Activated T-cell treated with anti-CD3 and anti-CD28 coated beads, Interleukin-2, amount 50 U/mL, for 72 hours (primary cell): ENCODE results near the gene KRTAP3-2. TPM values are rescaled to one million over a fixed set of nuclear protein-coding genes. Genes with fewer than 3 reads are reported as not detected.

Experiments used
- ATAC-seq, 2 donors: fragments of 150-1000 bp; cut with Tn5 transposase; replicated peaks in 1 of 2; 2 replicates each; pipeline ENCODE4 v1.10.0; 2021; ENCODE audit warnings: moderate library complexity in 2 of 2, mild to moderate bottlenecking in 1 of 2
- DNase-seq, 2 donors: peaks; one replicate each; pipeline ENCODE4 v3.0.0; 2021 to 2022; ENCODE audit warnings: mixed read lengths in 1 of 2
- H3K27ac Mint-ChIP-seq: one replicate; pipeline ENCODE4 v1.8.0; 2022; ENCODE audit warnings: mild to moderate bottlenecking, moderate library complexity, mixed read lengths
- H3K27me3 Mint-ChIP-seq: one replicate; pipeline ENCODE4 v1.8.0; 2022; ENCODE audit warnings: low read depth, mixed read lengths
- H3K36me3 Mint-ChIP-seq, 2 donors: one replicate each; pipeline ENCODE4 v1.8.0; 2022; ENCODE audit warnings: mixed read lengths in 2 of 2, mild to moderate bottlenecking in 1 of 2; ENCODE audit not compliant: insufficient read depth in 2 of 2
- H3K4me1 Mint-ChIP-seq: one replicate; pipeline ENCODE4 v1.8.0; 2022; ENCODE audit warnings: low read depth, mixed read lengths
- H3K4me3 Mint-ChIP-seq, 2 donors: one replicate each; pipeline ENCODE4 v1.8.0; 2022; ENCODE audit warnings: mild to moderate bottlenecking in 2 of 2, mixed read lengths in 2 of 2, moderate library complexity in 2 of 2
- H3K9me3 Mint-ChIP-seq, 2 donors: one replicate each; pipeline ENCODE4 v1.8.0; 2022; ENCODE audit warnings: mixed read lengths in 2 of 2
- total RNA-seq, 2 donors: library from RNA; stranded (reverse); gene quantifications; one replicate each; pipeline ENCODE4 v1.2.3, GENCODE V29; 2022

KRTAP3-2 gene
- total RNA-seq, 2 donors from 2014 or later: not detected

- Mint-ChIP-seq H3K36me3 (no peaks in the 10 kb centered on the region), H3K9me3 (no peaks in the 10 kb centered on the region), H3K27me3 (peaks cover 14% of the 10 kb centered on the region), H3K4me1 (no peaks in the 10 kb centered on the region), H3K27ac (no peak overlapping the region), H3K4me3 (no peak overlapping the region)
- DNase-seq: no peak
- ATAC-seq: no peak
These were observed 19.7 kb upstream of the KRTAP3-2 start for GRCh38 chr17:41019415-41019814.

DNA sequence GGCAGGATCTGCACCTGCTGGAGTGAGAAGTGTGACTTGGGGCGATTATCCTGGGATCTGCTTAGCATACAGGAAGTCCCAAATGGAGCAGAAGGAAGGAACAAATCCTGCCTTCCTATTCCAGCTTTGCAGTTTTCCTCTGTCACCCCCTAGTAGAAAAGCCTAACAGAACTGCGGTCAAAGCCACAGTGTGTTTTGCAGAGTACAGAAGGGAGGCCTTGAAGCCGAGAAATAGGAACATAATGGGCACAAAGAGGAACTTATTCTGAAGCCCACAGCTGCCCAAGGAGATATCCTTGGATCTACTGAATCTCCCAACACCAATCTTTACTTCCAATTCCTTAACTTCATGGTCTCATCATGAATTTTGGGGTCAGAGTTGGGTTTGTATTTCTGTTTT, 18.8 kb upstream of the KRTAP3-2 start:
- no peak overlapping the region for H3K4me3 Mint-ChIP-seq
- no peaks in the 10 kb centered on the region for H3K4me1 Mint-ChIP-seq
- ATAC-seq (no peak), DNase-seq (no peak)
- no peaks in the 10 kb centered on the region for H3K9me3 Mint-ChIP-seq
- no peaks in the 10 kb centered on the region for H3K36me3 Mint-ChIP-seq
- H3K27me3 Mint-ChIP-seq: peaks cover 14% of the 10 kb centered on the region
- no peak overlapping the region for H3K27ac Mint-ChIP-seq

DNA sequence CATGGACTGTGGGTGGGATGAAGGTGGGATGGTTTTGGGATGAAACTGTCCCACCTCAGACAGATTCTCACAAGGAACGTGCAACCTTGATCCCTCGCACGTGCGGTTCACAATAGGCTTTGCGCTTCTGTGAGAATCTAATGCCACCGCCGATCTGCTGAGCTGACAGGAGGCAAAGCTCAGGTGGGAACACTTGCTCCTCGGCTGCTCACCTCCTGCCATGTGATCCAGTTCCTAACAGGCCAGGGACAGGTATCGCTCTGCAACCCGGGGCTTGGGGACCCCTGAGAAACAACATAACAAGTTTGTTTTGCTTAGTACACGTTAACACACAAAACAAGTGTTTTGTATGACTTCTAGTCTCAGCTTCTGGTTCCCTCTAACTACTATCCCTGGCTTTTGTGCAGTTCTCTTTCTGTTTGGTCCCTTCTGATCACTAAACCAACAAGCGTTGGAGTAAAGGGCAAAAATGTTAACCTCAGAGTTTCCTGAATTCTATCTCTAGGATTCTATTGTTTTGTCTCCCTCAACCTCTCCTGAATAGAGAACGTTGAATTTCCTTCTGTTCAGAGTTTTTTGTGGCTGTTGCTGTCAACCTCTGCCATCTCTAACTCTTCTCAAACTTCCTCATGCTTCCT, 17.0 kb upstream of the KRTAP3-2 start:
- Mint-ChIP-seq H3K27ac (no peak overlapping the region), H3K4me3 (no peak overlapping the region), H3K9me3 (no peaks in the 10 kb centered on the region), H3K27me3 (peaks cover 7% of the 10 kb centered on the region), H3K36me3 (no peaks in the 10 kb centered on the region), H3K4me1 (no peaks in the 10 kb centered on the region)
- no peak for DNase-seq
- no peak for ATAC-seq

DNA sequence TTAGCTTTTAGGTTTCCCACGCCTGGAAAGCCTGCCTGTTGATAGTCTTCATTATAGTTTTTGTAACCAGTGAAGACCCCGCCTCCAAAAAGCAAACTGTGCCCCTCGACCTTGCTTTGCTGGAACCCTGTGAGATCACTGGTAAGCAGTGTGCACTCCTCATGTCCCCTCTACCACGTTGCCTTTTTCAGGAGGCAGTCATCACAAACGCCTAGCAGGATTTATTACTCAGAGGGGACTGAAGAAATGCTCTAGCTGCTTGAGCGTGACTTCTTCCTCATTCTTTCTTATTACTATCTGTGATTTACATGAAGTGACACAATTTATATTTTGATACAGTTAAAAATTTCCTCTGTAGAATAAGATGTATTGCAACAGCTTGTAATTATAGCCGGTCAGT, 15.7 kb upstream of the KRTAP3-2 start:
- H3K27ac Mint-ChIP-seq: no peak overlapping the region
- peaks cover 7% of the 10 kb centered on the region for H3K27me3 Mint-ChIP-seq
- no peaks in the 10 kb centered on the region for H3K9me3 Mint-ChIP-seq

DNA sequence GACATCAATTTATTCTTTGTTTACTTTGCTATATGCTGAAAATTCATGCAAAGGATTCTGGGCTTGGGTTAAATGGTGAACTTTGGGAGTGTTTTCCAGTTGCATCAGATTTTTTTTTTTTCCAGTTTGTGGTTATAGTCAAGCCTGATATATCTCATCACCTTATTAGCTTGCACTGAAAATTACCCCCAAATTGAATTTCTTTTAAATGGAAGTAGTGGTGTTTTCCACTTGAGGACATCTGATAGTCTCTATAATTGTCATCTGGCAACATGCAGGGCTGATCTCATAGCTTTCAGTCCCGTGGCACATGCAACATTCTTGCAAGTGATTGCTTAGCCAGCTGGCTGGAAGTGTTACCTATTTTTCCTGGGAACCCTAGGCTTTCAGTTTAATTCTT, 13.9 kb upstream of the KRTAP3-2 start:
- no peaks in the 10 kb centered on the region for H3K4me1 Mint-ChIP-seq
- ATAC-seq: no peak
- H3K27me3 Mint-ChIP-seq: peaks cover 7% of the 10 kb centered on the region
- H3K27ac Mint-ChIP-seq: no peak overlapping the region
- H3K36me3 Mint-ChIP-seq: no peaks in the 10 kb centered on the region
- no peak overlapping the region for H3K4me3 Mint-ChIP-seq
- H3K9me3 Mint-ChIP-seq: no peaks in the 10 kb centered on the region
- no peak for DNase-seq

More for the DNA sequence above, 15.7 kb upstream of the KRTAP3-2 start:
- H3K4me1 Mint-ChIP-seq: no peaks in the 10 kb centered on the region
- DNase-seq (no peak), ATAC-seq (no peak)
- H3K4me3 Mint-ChIP-seq: no peak overlapping the region
- H3K36me3 Mint-ChIP-seq: no peaks in the 10 kb centered on the region

DNA sequence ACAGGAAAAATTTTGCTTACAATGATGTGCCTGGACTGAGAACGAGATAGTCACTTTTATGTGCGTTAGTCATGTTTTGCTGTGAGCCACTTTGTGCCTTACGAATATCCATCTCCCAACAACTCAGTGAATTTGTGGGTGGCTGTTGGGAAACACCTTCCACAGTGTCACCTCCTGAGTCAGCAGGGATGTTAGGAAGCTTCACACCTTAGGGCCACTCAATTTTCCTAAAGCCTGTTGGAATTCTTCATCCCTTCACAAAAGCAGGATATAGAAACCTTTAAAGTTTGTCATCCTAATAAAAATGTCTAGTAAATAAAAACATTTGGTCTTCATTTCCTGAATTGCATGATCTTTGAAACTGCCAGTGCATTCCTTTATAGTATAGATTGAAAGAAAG, 13.5 kb upstream of the KRTAP3-2 start:
- Mint-ChIP-seq H3K27me3 (peaks cover 7% of the 10 kb centered on the region), H3K27ac (no peak overlapping the region), H3K4me1 (no peaks in the 10 kb centered on the region), H3K4me3 (no peak overlapping the region), H3K36me3 (no peaks in the 10 kb centered on the region), H3K9me3 (no peaks in the 10 kb centered on the region)
- no peak for DNase-seq
- ATAC-seq: no peak

DNA sequence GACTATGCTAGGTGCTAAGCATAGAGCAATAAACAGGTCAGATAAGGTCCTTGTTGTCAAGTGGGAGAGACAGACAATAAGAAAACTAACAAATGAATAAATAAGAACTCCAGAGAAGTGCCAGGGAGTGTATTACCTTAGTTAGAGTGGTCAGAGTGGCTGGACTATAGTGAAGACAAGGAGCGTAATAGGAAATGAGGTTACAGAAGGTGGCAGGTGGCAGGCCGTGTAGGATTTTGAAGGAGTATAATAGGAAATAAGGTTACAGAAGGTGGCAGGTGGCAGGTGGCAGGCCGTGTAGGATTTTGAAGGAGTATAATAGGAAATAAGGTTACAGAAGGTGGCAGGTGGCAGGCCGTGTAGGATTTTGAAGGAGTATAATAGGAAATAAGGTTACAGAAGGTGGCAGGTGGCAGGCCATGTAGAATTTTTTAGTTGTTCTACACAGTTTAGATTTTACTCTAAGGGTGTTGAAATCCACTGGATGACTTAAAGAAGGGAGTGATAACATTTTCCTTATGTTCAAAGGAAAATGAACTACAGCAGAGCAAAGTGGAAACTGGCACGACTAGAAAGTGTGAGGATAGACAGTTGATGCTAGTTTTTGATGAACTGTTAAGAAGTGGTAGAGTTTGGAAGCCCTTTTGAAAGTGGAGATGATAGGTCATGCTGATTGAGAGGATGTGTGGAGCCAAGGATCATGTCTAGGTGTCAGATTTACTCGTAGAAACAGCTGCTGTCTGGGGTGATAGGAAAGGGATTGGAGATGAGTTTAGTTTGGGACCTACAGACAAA, 12.8 kb upstream of the KRTAP3-2 start:
- H3K9me3 Mint-ChIP-seq: no peaks in the 10 kb centered on the region
- H3K36me3 Mint-ChIP-seq: no peaks in the 10 kb centered on the region
- no peak overlapping the region for H3K27ac Mint-ChIP-seq
- ATAC-seq: no peak
- H3K4me1 Mint-ChIP-seq: no peaks in the 10 kb centered on the region
- H3K27me3 Mint-ChIP-seq: peaks cover 7% of the 10 kb centered on the region
- H3K4me3 Mint-ChIP-seq: no peak overlapping the region
- no peak for DNase-seq

- H3K4me1 Mint-ChIP-seq: no peaks in the 10 kb centered on the region
- no peaks in the 10 kb centered on the region for H3K9me3 Mint-ChIP-seq
- ATAC-seq (no peak), DNase-seq (no peak)
- no peak overlapping the region for H3K4me3 Mint-ChIP-seq
- peaks cover 1% of the 10 kb centered on the region for H3K27me3 Mint-ChIP-seq
- H3K27ac Mint-ChIP-seq: no peak overlapping the region
- no peaks in the 10 kb centered on the region for H3K36me3 Mint-ChIP-seq
These were observed 10.7 kb upstream of the KRTAP3-2 start for GRCh38 chr17:41010441-41010840.

GRCh38 chr17:41009936-41010335, 10.2 kb upstream of the KRTAP3-2 start:
- Mint-ChIP-seq H3K27ac (no peak overlapping the region), H3K27me3 (no peaks in the 10 kb centered on the region), H3K4me3 (no peak overlapping the region), H3K4me1 (no peaks in the 10 kb centered on the region), H3K9me3 (no peaks in the 10 kb centered on the region), H3K36me3 (no peaks in the 10 kb centered on the region)
- DNase-seq (no peak), ATAC-seq (no peak)

DNA sequence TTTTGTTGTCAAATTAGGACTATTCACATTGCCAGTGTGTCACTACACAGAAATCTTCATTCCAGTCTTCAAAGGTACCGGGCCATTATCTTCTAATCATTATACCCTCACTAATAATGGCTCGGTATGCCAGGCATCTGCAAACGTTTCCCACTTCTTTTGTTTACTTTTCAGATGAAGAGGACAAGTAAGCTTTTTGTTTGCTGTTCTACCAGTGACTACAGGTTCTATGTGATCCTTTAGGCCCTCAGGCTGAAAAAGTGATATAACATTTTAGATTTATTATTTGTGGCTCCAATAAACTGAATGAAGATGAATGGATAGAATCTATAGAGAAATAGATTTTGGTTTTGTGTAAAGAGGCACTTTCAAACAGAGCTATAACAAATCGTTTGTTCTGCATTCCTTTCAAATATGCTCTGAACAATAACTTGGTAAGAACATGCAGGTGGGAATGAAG, 9.6 kb upstream of the KRTAP3-2 start:
- Mint-ChIP-seq H3K27ac (no peak overlapping the region), H3K36me3 (no peaks in the 10 kb centered on the region), H3K4me1 (no peaks in the 10 kb centered on the region), H3K27me3 (no peaks in the 10 kb centered on the region), H3K4me3 (no peak overlapping the region), H3K9me3 (no peaks in the 10 kb centered on the region)
- ATAC-seq (no peak), DNase-seq (no peak)

GRCh38 chr17:41008811-41009210, 9.1 kb upstream of the KRTAP3-2 start, which contains the start of gene KRTAP3-1:
KRTAP3-1 (minus strand) TSS chr17:41009128; CDS start chr17:41009074, 54 bp downstream.
- H3K9me3 Mint-ChIP-seq: no peaks in the 10 kb centered on the region
- H3K4me3 Mint-ChIP-seq: no peak within 1 kb of the TSS
- H3K4me1 Mint-ChIP-seq: no peaks in the 10 kb centered on the region
- no peaks in the 10 kb centered on the region for H3K36me3 Mint-ChIP-seq
- DNase-seq: no peak
- H3K27ac Mint-ChIP-seq: no peak within 1 kb of the TSS
- no peak for ATAC-seq
- H3K27me3 Mint-ChIP-seq: no peaks in the 10 kb centered on the region

DNA sequence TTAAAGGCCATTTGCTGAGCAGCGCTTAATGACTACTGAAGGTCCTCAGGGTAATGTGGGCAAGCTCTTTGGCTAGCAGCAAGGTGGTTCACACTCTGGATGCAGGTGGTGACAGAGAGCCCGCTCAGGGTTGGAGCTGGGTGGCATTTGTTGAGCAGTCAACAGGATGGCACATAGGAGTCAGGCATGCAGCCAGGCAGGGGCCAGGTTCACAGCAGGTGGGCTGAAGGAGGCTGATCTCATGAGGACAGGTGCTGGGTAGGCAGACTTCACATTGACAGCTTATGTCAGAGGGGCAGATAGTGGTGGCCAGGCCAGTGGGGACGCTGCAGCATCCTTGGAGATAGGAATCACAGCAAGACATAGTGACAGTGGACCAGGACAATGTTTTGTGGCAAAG, 4.7 kb upstream of the KRTAP3-2 start:
- no peak for DNase-seq
- Mint-ChIP-seq H3K9me3 (no peaks in the 10 kb centered on the region), H3K36me3 (no peaks in the 10 kb centered on the region), H3K4me3 (no peak overlapping the region), H3K4me1 (peaks cover 6% of the 10 kb centered on the region), H3K27me3 (peaks cover 2% of the 10 kb centered on the region), H3K27ac (no peak overlapping the region)
- no peak for ATAC-seq

DNA sequence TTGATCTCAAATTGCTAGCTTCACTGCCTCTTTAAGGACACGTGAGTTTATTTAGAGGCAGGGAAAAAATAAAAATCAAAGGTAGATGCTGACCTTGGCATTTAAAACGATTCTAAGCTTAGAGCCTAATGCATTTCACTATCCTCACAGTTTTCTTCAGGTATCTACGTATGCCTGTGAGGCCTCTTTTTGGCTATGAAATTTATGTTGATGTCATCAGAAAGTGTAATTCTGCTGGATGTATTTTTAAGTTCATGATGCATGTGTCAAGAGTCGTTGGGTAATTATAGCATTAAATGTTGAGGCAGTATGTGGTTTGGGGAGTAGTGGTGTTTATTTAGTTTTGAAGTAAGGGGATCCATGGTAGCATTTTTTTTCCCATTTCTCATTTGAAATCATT, 4.2 kb upstream of the KRTAP3-2 start:
- Mint-ChIP-seq H3K27ac (no peak overlapping the region), H3K4me1 (peaks cover 6% of the 10 kb centered on the region), H3K27me3 (peaks cover 7% of the 10 kb centered on the region), H3K4me3 (no peak overlapping the region), H3K9me3 (no peaks in the 10 kb centered on the region), H3K36me3 (no peaks in the 10 kb centered on the region)
- DNase-seq (no peak), ATAC-seq (no peak)
